T follicular helper cell (primary cell): ENCODE results near the gene DOHH.

Experiments
- DNase-seq: peaks from one replicate; pipeline ENCODE4 v3.0.0-alpha.2; 2020; ENCODE audit warnings: low read depth

Gene DOHH

DNA sequence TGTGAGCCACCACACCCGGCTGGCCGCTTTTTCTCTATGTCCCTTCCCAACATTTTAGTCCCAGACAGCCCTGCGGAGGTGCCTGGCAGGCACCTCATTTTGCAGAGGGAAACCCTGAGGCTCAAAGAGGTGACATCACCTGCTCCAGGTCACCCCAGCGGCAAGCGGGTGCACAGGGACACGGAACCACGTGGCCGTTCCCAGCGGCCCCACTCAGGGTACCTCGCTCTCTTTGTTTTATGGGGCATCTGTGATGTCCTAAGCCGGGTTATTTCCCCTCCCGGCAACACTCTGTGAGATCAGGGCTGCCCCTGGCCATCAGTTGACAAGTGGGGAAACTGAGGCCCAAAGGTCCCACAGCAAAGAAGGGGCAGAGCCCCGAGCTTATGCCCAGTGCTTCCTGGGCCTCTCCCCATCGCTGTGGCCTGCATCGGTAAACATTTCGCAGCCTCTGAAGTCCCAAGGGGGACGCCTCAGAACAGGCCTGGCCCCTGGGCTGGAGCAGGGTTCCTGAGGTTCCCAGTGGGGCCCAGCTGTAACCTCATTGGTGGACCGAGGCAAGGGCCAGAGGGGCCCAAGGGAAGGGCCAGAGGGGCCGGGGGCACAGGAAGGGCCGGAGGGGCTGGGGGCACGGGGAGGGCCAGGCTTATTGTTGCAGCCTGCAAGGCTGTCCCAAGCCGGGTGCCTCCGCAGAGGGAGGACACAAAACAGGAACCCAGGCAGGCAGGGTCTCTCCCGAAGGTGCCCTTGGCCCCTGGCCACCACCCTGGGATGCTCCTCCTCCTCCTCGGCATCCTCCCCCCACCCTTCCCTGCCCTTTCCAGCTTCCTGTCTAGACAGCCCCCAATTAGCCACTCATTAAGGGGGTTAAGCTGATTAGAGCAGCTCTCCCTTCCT, 59.1 kb downstream of the DOHH start:
- no peak for DNase-seq
